GM10248 (cell line): ENCODE results near the gene MPV17L2.
A peak's percentile ranks its signal among the peaks of the same experiment; 100 is the strongest.

ENCODE experiments used
- CTCF ChIA-PET: fragments of 300-600 bp; sonication (Branson Sonifier 250); formaldehyde crosslinking; extraction: SDS; loops from one replicate; lab custom pipeline; 2021; ENCODE audit warnings: antibody characterized with exemption; lab: Yijun Ruan, JAX
- POLR2A ChIA-PET: fragments of 350-650 bp; sonication (Branson Sonifier 250); formaldehyde crosslinking; extraction: SDS; loops from one replicate; lab custom pipeline; 2020; ENCODE audit warnings: antibody characterized with exemption; lab: Yijun Ruan, JAX
- DNase-seq: peaks from one replicate; pipeline ENCODE4 v3.0.0; 2012; ENCODE audit errors: extremely low spot score
- CTCF ChIP-seq: IDR thresholded peaks from 2 replicates; pipeline ENCODE4 v1.5.1; 2012; ENCODE audit warnings: mild to moderate bottlenecking, low read depth; ENCODE audit errors: extremely low read depth, missing control alignments, control extremely low read depth

MPV17L2 gene

GRCh38 chr19:18202397-18202777 lies 9.4 kb downstream of the MPV17L2 start:
- TF ChIP-seq CTCF = no peak
- no peak for DNase-seq
- ChIA-PET CTCF (interaction anchor here (0.8 to 8.8 kb wide), 2 partner anchors 43 to 48 kb away, joined by 3 to 228 read pairs; a partner anchor contains a TSS), POLR2A (no interaction called here)

- peak; percentile 35 for TF ChIP-seq CTCF
- POLR2A ChIA-PET = interaction anchor here (3.3 kb wide), 1 partner anchor 78 kb away, joined by 36 read pairs; the partner anchor contains the start of gene JUND
- CTCF ChIA-PET = interaction anchor here (1.0 to 8.8 kb wide), 5 partner anchors 10 to 207 kb away, joined by 3 to 228 read pairs (median 9); partner anchors contain the start of gene MPV17L2
- DNase-seq = peak; percentile 35
Observed at GRCh38 chr19:18202778-18203407, 9.9 kb downstream of the MPV17L2 start.

GRCh38 chr19:18203408-18203862 lies 10.4 kb downstream of the MPV17L2 start:
- TF ChIP-seq CTCF = no peak
- POLR2A ChIA-PET = interaction anchor here (0.6 to 3.3 kb wide), 7 partner anchors 10 to 189 kb away, joined by 3 to 36 read pairs (median 4); partner anchors contain the start of genes JUND and MPV17L2
- DNase-seq = no peak
- CTCF ChIA-PET = interaction anchor here (1.0 to 8.8 kb wide), 11 partner anchors 8 to 208 kb away, joined by 3 to 228 read pairs (median 7); partner anchors contain the start of gene MPV17L2

GRCh38 chr19:18203863-18204393 lies 10.9 kb downstream of the MPV17L2 start, which contains the start of gene RAB3A:
TSS of gene RAB3A (minus strand) at chr19:18204042. CDS start at chr19:18202740, 1,302 bp downstream.
- DNase-seq = peak; percentile 99
- ChIA-PET POLR2A (interaction anchor here (0.6 to 3.3 kb wide), 7 partner anchors 11 to 190 kb away, joined by 3 to 36 read pairs (median 4); partner anchors contain the start of genes JUND and MPV17L2), CTCF (interaction anchor here (0.7 to 8.8 kb wide), 13 partner anchors 9 to 208 kb away, joined by 3 to 228 read pairs (median 4); partner anchors contain the start of gene MPV17L2)

GRCh38 chr19:18204394-18205199 lies 11.6 kb downstream of the MPV17L2 start:
- CTCF ChIA-PET = interaction anchor here (0.7 to 8.8 kb wide), 19 partner anchors 10 to 207 kb away, joined by 3 to 228 read pairs (median 4); partner anchors contain the start of genes IQCN and MPV17L2
- no peak for DNase-seq
- POLR2A ChIA-PET = interaction anchor here (0.9 to 3.3 kb wide), 7 partner anchors 12 to 113 kb away, joined by 3 to 36 read pairs (median 4); partner anchors contain the start of genes JUND and MPV17L2

More at GRCh38 chr19:18203863-18204393, 10.9 kb downstream of the MPV17L2 start, which contains the start of gene RAB3A:
- TF ChIP-seq CTCF = no peak

More at GRCh38 chr19:18204394-18205199, 11.6 kb downstream of the MPV17L2 start:
- TF ChIP-seq CTCF = no peak
